ENCODE results near the gene KIF11. TPM values are rescaled to one million over a fixed set of nuclear protein-coding genes. Genes with fewer than 3 reads are reported as not detected.

Gene KIF11
- total RNA-seq, 1 donor from 2014 or later = 9.4 TPM

DNA sequence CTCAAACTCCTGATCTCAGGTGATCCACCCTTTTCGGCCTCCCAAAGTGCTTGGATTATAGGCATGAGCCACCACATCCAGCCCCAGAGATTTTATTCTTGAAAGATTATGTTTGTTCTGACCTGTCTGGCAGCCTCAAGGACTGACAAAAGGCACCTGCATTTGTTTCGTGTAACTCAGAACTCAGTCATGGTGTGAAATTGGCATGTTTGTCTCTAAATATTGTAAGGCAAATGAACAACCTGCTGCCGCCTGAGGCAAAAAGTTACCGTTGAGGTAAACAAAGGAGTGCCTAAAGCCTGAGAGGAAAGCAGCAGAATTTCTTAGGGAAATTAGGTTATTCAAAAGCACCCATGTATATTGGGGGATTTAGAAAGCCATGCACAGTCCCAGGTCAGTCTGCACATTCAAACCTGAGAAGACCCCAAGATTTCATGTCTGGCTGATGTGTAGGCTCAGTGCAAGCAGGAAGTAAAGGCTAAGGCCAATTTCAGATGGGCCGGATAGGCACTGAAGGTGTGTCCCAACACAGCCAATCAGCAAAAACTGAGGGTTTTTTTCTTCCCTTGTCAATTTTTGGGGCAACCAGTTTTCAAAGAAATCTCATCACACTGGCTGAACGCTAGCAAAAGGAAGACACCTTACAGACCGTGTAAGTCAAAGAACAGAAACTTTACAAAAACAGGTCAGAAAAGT lies 63.5 kb downstream of the KIF11 start:
- no peak for DNase-seq (ENCODE audit: low spot score)
- no peaks in the 10 kb centered on the region for H3K9me3 Mint-ChIP-seq (ENCODE audit: unreplicated experiment)
- H3K4me1 Mint-ChIP-seq (ENCODE audit: unreplicated experiment) = no peaks in the 10 kb centered on the region
- no peak overlapping the region for H3K4me3 Mint-ChIP-seq (ENCODE audit: unreplicated experiment)
- peaks cover 3% of the 10 kb centered on the region for H3K36me3 Mint-ChIP-seq (ENCODE audit: low read depth, unreplicated experiment)
- no peak overlapping the region for H3K27ac Mint-ChIP-seq (ENCODE audit: unreplicated experiment)
- TF ChIP-seq, protein P1, sequence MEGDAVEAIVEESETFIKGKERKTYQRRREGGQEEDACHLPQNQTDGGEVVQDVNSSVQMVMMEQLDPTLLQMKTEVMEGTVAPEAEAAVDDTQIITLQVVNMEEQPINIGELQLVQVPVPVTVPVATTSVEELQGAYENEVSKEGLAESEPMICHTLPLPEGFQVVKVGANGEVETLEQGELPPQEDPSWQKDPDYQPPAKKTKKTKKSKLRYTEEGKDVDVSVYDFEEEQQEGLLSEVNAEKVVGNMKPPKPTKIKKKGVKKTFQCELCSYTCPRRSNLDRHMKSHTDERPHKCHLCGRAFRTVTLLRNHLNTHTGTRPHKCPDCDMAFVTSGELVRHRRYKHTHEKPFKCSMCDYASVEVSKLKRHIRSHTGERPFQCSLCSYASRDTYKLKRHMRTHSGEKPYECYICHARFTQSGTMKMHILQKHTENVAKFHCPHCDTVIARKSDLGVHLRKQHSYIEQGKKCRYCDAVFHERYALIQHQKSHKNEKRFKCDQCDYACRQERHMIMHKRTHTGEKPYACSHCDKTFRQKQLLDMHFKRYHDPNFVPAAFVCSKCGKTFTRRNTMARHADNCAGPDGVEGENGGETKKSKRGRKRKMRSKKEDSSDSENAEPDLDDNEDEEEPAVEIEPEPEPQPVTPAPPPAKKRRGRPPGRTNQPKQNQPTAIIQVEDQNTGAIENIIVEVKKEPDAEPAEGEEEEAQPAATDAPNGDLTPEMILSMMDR (IDR thresholded peaks at IDR 0.05; ENCODE audit: unreplicated experiment) = no peak
- peaks cover 2% of the 10 kb centered on the region for H3K27me3 Mint-ChIP-seq (ENCODE audit: unreplicated experiment)

DNA sequence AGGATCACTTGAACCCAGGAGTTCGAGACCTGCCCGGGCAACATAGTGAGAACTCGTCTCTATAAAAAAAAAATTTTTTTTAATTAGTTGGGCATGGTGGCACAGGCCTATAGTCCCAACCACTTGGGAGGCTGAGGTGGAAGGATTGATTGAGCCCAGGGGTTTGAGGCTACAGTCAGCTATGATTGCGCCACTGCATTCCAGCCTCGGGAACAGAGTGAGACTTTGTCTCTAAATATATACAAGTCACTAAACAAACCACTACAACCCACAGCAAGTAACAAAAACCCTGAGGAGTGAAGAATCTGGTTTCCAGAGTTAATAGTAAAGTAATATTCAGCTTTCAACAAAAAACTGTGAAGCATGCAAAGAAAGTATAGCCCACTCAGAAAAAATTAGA lies 64.1 kb downstream of the KIF11 start:
- H3K27ac Mint-ChIP-seq (ENCODE audit: unreplicated experiment) = no peak overlapping the region

DNA sequence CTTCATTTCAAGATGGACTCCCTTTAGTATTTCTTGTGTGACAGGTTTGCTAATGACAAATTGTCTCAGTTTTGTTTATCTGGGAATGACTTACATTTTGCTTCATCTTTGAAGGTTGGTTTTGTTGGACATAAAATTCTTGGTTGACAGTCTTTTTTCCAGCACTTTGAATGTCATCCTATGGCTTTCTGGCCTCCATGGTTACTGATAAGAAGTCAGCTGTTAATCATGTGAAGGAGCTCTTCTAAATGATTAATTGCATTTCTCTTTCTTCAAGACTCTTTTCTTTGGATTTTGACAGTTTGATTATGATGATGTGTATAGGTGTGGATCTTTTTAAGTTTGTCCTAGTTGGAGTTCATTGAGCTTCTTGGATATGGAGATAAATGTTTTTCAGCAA lies 69.9 kb downstream of the KIF11 start:
- no peak for DNase-seq (ENCODE audit: low spot score)
- peaks cover 5% of the 10 kb centered on the region for H3K9me3 Mint-ChIP-seq (ENCODE audit: unreplicated experiment)
- H3K36me3 Mint-ChIP-seq (ENCODE audit: low read depth, unreplicated experiment) = peaks cover 6% of the 10 kb centered on the region
- TF ChIP-seq, protein P1 (IDR thresholded peaks at IDR 0.05; ENCODE audit: unreplicated experiment) = no peak
- H3K4me1 Mint-ChIP-seq (ENCODE audit: unreplicated experiment) = no peaks in the 10 kb centered on the region
- no peak overlapping the region for H3K4me3 Mint-ChIP-seq (ENCODE audit: unreplicated experiment)
- H3K27ac Mint-ChIP-seq (ENCODE audit: unreplicated experiment) = no peak overlapping the region
- peaks cover 2% of the 10 kb centered on the region for H3K27me3 Mint-ChIP-seq (ENCODE audit: unreplicated experiment)

More for the DNA sequence above, 64.1 kb downstream of the KIF11 start:
- Mint-ChIP-seq H3K36me3 (ENCODE audit: low read depth, unreplicated experiment) (peaks cover 3% of the 10 kb centered on the region), H3K4me1 (ENCODE audit: unreplicated experiment) (no peaks in the 10 kb centered on the region), H3K9me3 (ENCODE audit: unreplicated experiment) (no peaks in the 10 kb centered on the region), H3K4me3 (ENCODE audit: unreplicated experiment) (no peak overlapping the region), H3K27me3 (ENCODE audit: unreplicated experiment) (peaks cover 2% of the 10 kb centered on the region)
- TF ChIP-seq, protein P1 (IDR thresholded peaks at IDR 0.05; ENCODE audit: unreplicated experiment) = no peak
- DNase-seq (ENCODE audit: low spot score) = no peak

DNA sequence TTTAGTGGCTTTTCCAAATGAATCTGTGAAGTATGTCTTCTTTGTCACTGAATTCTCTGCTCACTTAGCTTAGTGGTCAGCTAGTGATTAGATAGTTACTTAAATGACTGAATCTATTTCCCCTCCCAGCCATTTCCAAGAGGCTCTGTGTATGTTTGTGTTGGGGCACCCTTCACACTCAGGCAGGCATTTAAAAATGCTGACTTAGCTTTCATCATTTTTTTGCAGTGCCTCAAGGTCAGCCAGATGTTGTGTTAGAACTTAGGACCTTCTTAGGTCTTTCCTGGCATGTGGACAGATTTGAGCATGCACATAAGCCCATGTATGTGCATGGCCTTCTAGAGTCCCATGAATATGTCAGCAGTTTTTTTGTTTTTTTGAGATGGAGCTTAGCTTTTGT lies 71.4 kb downstream of the KIF11 start:
- Mint-ChIP-seq H3K4me3 (ENCODE audit: unreplicated experiment) (no peak overlapping the region), H3K9me3 (ENCODE audit: unreplicated experiment) (peaks cover 5% of the 10 kb centered on the region), H3K4me1 (ENCODE audit: unreplicated experiment) (no peaks in the 10 kb centered on the region), H3K27me3 (ENCODE audit: unreplicated experiment) (no peaks in the 10 kb centered on the region), H3K36me3 (ENCODE audit: low read depth, unreplicated experiment) (peaks cover 3% of the 10 kb centered on the region), H3K27ac (ENCODE audit: unreplicated experiment) (no peak overlapping the region)
- DNase-seq (ENCODE audit: low spot score) = no peak
- TF ChIP-seq, protein P1 (IDR thresholded peaks at IDR 0.05; ENCODE audit: unreplicated experiment) = no peak

DNA sequence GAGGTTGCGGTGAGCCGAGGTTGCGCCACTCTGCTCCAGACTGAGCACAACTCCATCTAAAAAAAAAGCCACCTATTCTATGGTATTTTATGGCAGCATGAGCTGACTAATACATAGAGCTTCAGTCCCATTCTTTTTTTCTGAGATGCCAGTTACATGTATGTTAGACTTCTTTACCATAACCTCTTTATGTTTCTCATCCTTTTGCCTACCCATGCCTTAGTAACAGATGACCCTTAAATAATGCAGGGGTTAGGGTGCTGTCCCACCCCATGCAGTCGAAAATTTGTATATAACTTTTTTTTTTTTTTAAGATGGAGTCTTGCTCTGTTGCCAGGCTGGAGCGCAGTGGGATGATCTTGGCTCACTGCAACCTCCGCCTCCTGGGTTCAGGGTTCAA lies 74.1 kb downstream of the KIF11 start:
- no peak overlapping the region for H3K27ac Mint-ChIP-seq (ENCODE audit: unreplicated experiment)
- no peaks in the 10 kb centered on the region for H3K4me1 Mint-ChIP-seq (ENCODE audit: unreplicated experiment)
- DNase-seq (ENCODE audit: low spot score) = no peak
- peaks cover 5% of the 10 kb centered on the region for H3K9me3 Mint-ChIP-seq (ENCODE audit: unreplicated experiment)
- peaks cover 3% of the 10 kb centered on the region for H3K36me3 Mint-ChIP-seq (ENCODE audit: low read depth, unreplicated experiment)
- no peaks in the 10 kb centered on the region for H3K27me3 Mint-ChIP-seq (ENCODE audit: unreplicated experiment)
- H3K4me3 Mint-ChIP-seq (ENCODE audit: unreplicated experiment) = no peak overlapping the region
- TF ChIP-seq, protein P1 (IDR thresholded peaks at IDR 0.05; ENCODE audit: unreplicated experiment) = no peak
